Smooth muscle cell of the umbilical artery (primary cell): ENCODE results near the gene RNPC3. TPM values are rescaled to one million over a fixed set of nuclear protein-coding genes. Genes with fewer than 3 reads are reported as not detected.

Experiments used
- total RNA-seq: library from RNA; depleted of rRNA; stranded (reverse); fragments of >200 nt; gene quantifications from 2 replicates; pipeline ENCODE4 v1.2.3, GENCODE V29; 2014

Gene RNPC3, protein sequence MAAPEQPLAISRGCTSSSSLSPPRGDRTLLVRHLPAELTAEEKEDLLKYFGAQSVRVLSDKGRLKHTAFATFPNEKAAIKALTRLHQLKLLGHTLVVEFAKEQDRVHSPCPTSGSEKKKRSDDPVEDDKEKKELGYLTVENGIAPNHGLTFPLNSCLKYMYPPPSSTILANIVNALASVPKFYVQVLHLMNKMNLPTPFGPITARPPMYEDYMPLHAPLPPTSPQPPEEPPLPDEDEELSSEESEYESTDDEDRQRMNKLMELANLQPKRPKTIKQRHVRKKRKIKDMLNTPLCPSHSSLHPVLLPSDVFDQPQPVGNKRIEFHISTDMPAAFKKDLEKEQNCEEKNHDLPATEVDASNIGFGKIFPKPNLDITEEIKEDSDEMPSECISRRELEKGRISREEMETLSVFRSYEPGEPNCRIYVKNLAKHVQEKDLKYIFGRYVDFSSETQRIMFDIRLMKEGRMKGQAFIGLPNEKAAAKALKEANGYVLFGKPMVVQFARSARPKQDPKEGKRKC
- 3.9 and 7.1 TPM in 2 replicates for total RNA-seq

DNA sequence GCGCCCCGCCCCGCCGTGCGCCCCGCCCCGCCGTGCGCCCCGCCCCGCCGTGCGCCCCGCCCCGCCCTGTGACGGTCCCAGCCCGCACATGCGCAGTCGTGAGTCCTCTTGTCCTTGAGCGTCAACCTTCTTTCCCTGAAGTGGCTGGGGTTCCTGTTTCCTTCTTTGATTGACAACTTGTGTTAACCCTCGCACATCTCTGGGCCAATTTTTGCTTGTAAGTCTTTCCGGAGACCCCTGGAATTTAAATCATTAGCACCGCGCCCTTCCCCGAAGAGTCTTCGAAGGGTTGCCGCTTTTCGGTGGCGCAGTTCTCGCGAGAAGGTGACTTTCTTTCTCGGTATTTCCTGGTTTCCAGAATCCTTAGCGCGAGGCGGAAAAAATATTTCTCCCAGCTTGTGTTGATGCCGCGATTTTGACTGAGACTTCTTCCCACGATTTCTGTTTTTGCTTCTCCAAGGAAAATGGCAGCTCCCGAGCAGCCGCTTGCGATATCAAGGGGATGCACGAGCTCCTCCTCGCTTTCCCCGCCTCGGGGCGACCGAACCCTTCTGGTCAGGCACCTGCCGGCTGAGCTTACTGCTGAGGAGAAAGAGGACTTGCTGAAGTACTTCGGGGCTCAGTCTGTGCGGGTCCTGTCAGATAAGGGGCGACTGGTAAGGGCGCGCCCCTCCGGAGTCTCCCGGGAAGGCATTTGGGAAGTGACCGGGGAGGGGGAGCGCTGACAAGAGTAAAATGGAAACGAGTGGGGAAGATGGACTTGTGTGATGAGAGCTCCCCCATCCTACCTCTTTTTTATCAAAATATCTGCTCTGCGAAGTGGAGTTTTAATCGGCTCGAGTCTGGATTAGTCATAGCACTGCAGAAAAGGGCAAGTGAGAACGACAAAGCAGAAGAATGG lies at the start of gene RNPC3:
TSS of gene RNPC3 (plus strand) at position 93 of the 901 bp plus-strand sequence. CDS start at position 465, 372 bp downstream.

DNA sequence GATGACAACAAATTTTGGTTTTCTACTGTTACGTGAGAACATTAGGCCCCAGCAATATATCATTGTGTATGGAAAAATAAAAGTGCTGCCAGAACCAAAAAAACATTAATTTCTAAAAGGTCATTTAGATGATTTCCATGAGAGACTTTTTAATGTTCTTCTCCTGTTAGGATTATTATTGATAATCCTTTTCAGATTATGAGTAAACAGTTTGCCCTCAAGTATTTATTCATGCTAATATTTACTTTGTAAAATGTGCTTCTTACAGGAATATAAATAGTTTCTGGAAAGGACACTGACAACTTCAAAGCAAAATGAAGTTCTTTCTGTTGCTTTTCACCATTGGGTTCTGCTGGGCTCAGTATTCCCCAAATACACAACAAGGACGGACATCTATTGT lies 45.8 kb downstream of the RNPC3 start, which contains the start of gene AMY2B:
TSS of gene AMY2B (plus strand) at position 301 of the 400 bp plus-strand sequence. CDS start at position 315, 14 bp downstream.

Other genes starting within 250 kb of the RNPC3 start
- gene AMY2B, start 45.9 kb downstream of the RNPC3 start, total RNA-seq, result 4.0 and 6.5 TPM in 2 replicates
- gene AMY2A, start 91.7 kb downstream of the RNPC3 start, total RNA-seq, result not detected in 2 replicates
- not detected in 2 replicates for gene AMY1A, start 130.1 kb downstream of the RNPC3 start, total RNA-seq
- not detected in 2 replicates for gene AMY1B, start 170.5 kb downstream of the RNPC3 start, total RNA-seq
- not detected in 2 replicates for gene AMY1C, start 224.2 kb downstream of the RNPC3 start, total RNA-seq